Caco-2 (cell line): Measurements from ENCODE around the gene WWC2. TPM values are rescaled to one million over a fixed set of nuclear protein-coding genes. Genes with fewer than 3 reads are reported as not detected.

Experiments used
- BruUV-seq: library from RNA; stranded (reverse); fragments of 400-500 nt; replicated peaks from 2 replicates; lab custom pipeline; 2021; lab: Mats Ljungman, UMichigan
- CTCF ChIA-PET: fragments of 300-600 bp; sonication (Branson Sonifier 250); formaldehyde crosslinking; loops from one replicate; lab custom pipeline; 2022; ENCODE audit warnings: antibody characterized with exemption; lab: Charles Lee
- POLR2A ChIA-PET: fragments of 300-600 bp; sonication (Branson Sonifier 250); formaldehyde crosslinking; loops from one replicate; lab custom pipeline; 2022; ENCODE audit warnings: antibody characterized with exemption; lab: Charles Lee
- DNase-seq, 2 experiments: peaks; one replicate each; pipeline versions ENCODE4 v3.0.0 to v3.0.0-alpha.2; 2020 to 2022
- H3K27me3 ChIP-seq: replicated peaks from 2 replicates; pipeline ENCODE4 v1.6.0; 2011; ENCODE audit warnings: low read length; ENCODE audit not compliant: control insufficient read depth, insufficient read depth
- H3K36me3 ChIP-seq: 2 replicates; pipeline ENCODE4 v1.5.1; 2011; ENCODE audit warnings: low read length; ENCODE audit not compliant: control insufficient read depth, insufficient read depth
- H3K4me1 ChIP-seq: fragments of 250-450 bp; sonication (Bioruptor Pico); 2 replicates; pipeline ENCODE4 v1.5.1; 2020; ENCODE audit warnings: mild to moderate bottlenecking
- H3K4me3 ChIP-seq: 2 replicates; pipeline ENCODE4 v1.5.1; 2011; ENCODE audit warnings: low read depth, mild to moderate bottlenecking, control low read depth, low read length
- H3K9me3 ChIP-seq: fragments of 250-450 bp; sonication (Bioruptor Pico); 2 replicates; pipeline ENCODE4 v1.5.1; 2020; ENCODE audit warnings: mild to moderate bottlenecking, moderate library complexity
- H3K27ac Mint-ChIP-seq: one replicate; pipeline ENCODE4 v1.8.0; 2022; ENCODE audit warnings: mixed read lengths; ENCODE audit not compliant: unreplicated experiment
- H3K27me3 Mint-ChIP-seq: one replicate; pipeline ENCODE4 v1.8.0; 2022; ENCODE audit warnings: mixed read lengths; ENCODE audit not compliant: insufficient read depth, unreplicated experiment
- H3K36me3 Mint-ChIP-seq: one replicate; pipeline ENCODE4 v1.8.0; 2022; ENCODE audit warnings: mild to moderate bottlenecking, mixed read lengths; ENCODE audit not compliant: insufficient read depth, unreplicated experiment
- H3K4me1 Mint-ChIP-seq: one replicate; pipeline ENCODE4 v1.8.0; 2022; ENCODE audit warnings: low read depth, mixed read lengths; ENCODE audit not compliant: unreplicated experiment
- H3K4me3 Mint-ChIP-seq: one replicate; pipeline ENCODE4 v1.8.0; 2022; ENCODE audit warnings: mild to moderate bottlenecking, moderate library complexity, mixed read lengths; ENCODE audit not compliant: unreplicated experiment
- H3K9me3 Mint-ChIP-seq: one replicate; pipeline ENCODE4 v1.8.0; 2022; ENCODE audit warnings: mixed read lengths; ENCODE audit not compliant: unreplicated experiment
- CTCF ChIP-seq, 2 experiments: fragments of 200-600 bp in 1 of 2; IDR thresholded peaks; 1 replicate in 1 of 2; 2 replicates in 1 of 2; pipeline versions ENCODE4 v1.5.1 to v1.8.0; 2011 to 2022; ENCODE audit warnings: antibody characterized with exemption in 1 of 2, control low read depth in 1 of 2, inconsistent platforms in 1 of 2, low read depth in 1 of 2, low read length in 1 of 2, mild to moderate bottlenecking in 1 of 2, moderate library complexity in 1 of 2; ENCODE audit not compliant: insufficient read depth in 1 of 2, severe bottlenecking in 1 of 2, unreplicated experiment in 1 of 2
- intact Hi-C: fragments of 100-400 bp; cut with micrococcal nuclease; formaldehyde crosslinking; loops from one replicate; pipeline ENCODE4 v1.10.0; 2022; ENCODE audit not compliant: unreplicated experiment
- total RNA-seq: library from RNA; stranded (reverse); gene quantifications from 2 replicates; pipeline ENCODE4 v1.2.3, GENCODE V29; 2022

The WWC2 gene
- total RNA-seq, 1 experiment from 2014 or later: 126 TPM

GRCh38 chr4:183201331-183201730, 102.3 kb downstream of the WWC2 start:
- Mint-ChIP-seq H3K4me1 (peaks cover 18% of the 10 kb centered on the region), H3K4me3 (no peak overlapping the region), H3K27me3 (no peaks in the 10 kb centered on the region), H3K9me3 (no peaks in the 10 kb centered on the region), H3K36me3 (peaks cover 42% of the 10 kb centered on the region), H3K27ac (no peak overlapping the region)
- no peaks in the 10 kb centered on the region; the same call in 1 of the 2 replicates for H3K4me1 ChIP-seq
- no peaks in the 10 kb centered on the region for H3K27me3 ChIP-seq
- intact Hi-C loops: no loop called here
- ChIA-PET POLR2A (no interaction called here), CTCF (no interaction called here)
- no TSS peak for BruUV-seq
- no peak for DNase-seq
- H3K9me3 ChIP-seq: no peaks in the 10 kb centered on the region
- TF ChIP-seq CTCF (IDR thresholded peaks at IDR 0.05; ENCODE audit: insufficient read depth in 1 of 2, low read depth in 1 of 2, low read length in 1 of 2, severe bottlenecking in 1 of 2, unreplicated experiment in 1 of 2): no peak
- no peak overlapping the region for H3K4me3 ChIP-seq
- H3K36me3 ChIP-seq: no peaks in the 10 kb centered on the region

GRCh38 chr4:183202523-183202922, 103.5 kb downstream of the WWC2 start:
- no peak for DNase-seq
- Mint-ChIP-seq H3K36me3 (peaks cover 52% of the 10 kb centered on the region), H3K27ac (no peak overlapping the region), H3K4me3 (no peak overlapping the region), H3K4me1 (peaks cover 18% of the 10 kb centered on the region), H3K27me3 (no peaks in the 10 kb centered on the region), H3K9me3 (no peaks in the 10 kb centered on the region)
- ChIA-PET CTCF (no interaction called here), POLR2A (interaction anchor here (0.6 kb wide), 1 partner anchor 100 kb away, joined by 4 read pairs; no protein-coding TSS in a partner anchor)
- Histone ChIP-seq H3K4me1 (no peaks in the 10 kb centered on the region; the same call in 1 of the 2 replicates), H3K9me3 (no peaks in the 10 kb centered on the region), H3K4me3 (no peak overlapping the region), H3K27me3 (no peaks in the 10 kb centered on the region), H3K36me3 (no peaks in the 10 kb centered on the region)
- no TSS peak for BruUV-seq
- TF ChIP-seq CTCF (IDR thresholded peaks at IDR 0.05; ENCODE audit: insufficient read depth in 1 of 2, low read depth in 1 of 2, low read length in 1 of 2, severe bottlenecking in 1 of 2, unreplicated experiment in 1 of 2): no peak
- intact Hi-C loops: no loop called here

- no TSS peak for BruUV-seq
- Histone ChIP-seq H3K4me1 (no peaks in the 10 kb centered on the region; the same call in 1 of the 2 replicates), H3K27me3 (no peaks in the 10 kb centered on the region), H3K9me3 (no peaks in the 10 kb centered on the region), H3K4me3 (no peak overlapping the region), H3K36me3 (no peaks in the 10 kb centered on the region)
- CTCF ChIA-PET: no interaction called here
- Mint-ChIP-seq H3K4me1 (peaks cover 21% of the 10 kb centered on the region), H3K27ac (no peak overlapping the region), H3K36me3 (peaks cover 62% of the 10 kb centered on the region), H3K27me3 (no peaks in the 10 kb centered on the region), H3K4me3 (no peak overlapping the region), H3K9me3 (no peaks in the 10 kb centered on the region)
- DNase-seq: no peak
- TF ChIP-seq CTCF (IDR thresholded peaks at IDR 0.05; ENCODE audit: insufficient read depth in 1 of 2, low read depth in 1 of 2, low read length in 1 of 2, severe bottlenecking in 1 of 2, unreplicated experiment in 1 of 2): no peak
- intact Hi-C loops: no loop called here
- POLR2A ChIA-PET: no interaction called here
Measured at GRCh38 chr4:183204793-183205192, 105.7 kb downstream of the WWC2 start.
